ENCODE results near the gene MAP2K4. TPM values are rescaled to one million over a fixed set of nuclear protein-coding genes. Genes with fewer than 3 reads are reported as not detected.
"Not testable (repeated sequence)": the region's sequence is repeated elsewhere in the genome, so short reads cannot be mapped to it uniquely, and the experiment has no call there.

MAP2K4 gene
- total and polyA plus RNA-seq, 7 donors = 12.9 to 40.0 (median 31.4) TPM

DNA sequence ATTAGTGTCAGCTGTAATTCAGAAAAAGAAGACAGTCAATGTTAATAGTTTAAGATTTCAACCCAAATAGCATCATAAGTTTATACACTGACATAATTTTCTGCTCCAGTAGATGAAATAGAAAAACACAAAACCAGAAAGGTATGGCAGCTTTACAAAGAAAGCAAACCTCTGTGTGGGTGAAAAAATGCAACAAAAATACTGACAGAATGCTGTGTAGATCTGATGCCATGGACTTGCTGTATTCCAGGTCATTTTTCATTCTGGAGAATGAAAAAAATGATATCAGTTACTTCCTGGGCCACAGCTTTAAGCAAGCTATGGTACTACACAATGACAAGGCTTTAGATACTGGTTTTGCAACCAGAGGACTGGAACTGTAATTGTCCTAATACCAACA is 116.0 kb downstream of the MAP2K4 start:
- intact Hi-C loops (cut with DNase I) = no loop called here
- no peak overlapping the region for H3K4me3 ChIP-seq

DNA sequence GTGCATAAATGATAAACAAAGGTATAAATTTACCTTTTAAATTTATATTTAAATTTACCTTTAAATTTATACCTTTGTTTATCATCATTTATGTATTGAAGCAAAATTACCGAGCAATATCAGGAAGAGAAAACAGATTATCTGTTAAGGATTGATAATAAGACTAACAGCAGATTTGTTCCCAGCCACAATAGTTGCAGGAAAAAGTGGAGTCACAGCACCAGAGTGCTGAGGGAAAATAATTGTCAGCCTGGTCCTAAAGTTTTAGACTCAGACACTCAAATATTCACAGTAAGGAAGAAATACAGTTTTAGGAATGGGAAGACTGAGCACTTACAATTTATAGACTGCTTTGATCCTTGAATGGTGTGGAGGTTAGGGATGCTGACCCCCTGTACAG is 117.2 kb downstream of the MAP2K4 start:
- no peaks in the 10 kb centered on the region for H3K4me1 ChIP-seq
- WGBS, 3 donors = 99 to 100% (median 100%) methylated on average over 1 of the region's 1 CpG
- no peaks in the 10 kb centered on the region for H3K27me3 ChIP-seq (ENCODE audit: insufficient read depth in 3 of 3, low read length in 2 of 3)
- TF ChIP-seq, protein P1, sequence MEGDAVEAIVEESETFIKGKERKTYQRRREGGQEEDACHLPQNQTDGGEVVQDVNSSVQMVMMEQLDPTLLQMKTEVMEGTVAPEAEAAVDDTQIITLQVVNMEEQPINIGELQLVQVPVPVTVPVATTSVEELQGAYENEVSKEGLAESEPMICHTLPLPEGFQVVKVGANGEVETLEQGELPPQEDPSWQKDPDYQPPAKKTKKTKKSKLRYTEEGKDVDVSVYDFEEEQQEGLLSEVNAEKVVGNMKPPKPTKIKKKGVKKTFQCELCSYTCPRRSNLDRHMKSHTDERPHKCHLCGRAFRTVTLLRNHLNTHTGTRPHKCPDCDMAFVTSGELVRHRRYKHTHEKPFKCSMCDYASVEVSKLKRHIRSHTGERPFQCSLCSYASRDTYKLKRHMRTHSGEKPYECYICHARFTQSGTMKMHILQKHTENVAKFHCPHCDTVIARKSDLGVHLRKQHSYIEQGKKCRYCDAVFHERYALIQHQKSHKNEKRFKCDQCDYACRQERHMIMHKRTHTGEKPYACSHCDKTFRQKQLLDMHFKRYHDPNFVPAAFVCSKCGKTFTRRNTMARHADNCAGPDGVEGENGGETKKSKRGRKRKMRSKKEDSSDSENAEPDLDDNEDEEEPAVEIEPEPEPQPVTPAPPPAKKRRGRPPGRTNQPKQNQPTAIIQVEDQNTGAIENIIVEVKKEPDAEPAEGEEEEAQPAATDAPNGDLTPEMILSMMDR (IDR thresholded peaks at IDR 0.05) = no peak
- no peak overlapping the region for H3K27ac ChIP-seq
- no peak for ATAC-seq
- no peaks in the 10 kb centered on the region for H3K9me3 ChIP-seq
- no peak overlapping the region for H3K4me3 ChIP-seq
- intact Hi-C loops (cut with DNase I) = no loop called here
- H3K36me3 ChIP-seq (ENCODE audit: insufficient read depth in 1 of 2, low read depth in 1 of 2) = peaks cover 12 to 52% of the 10 kb centered on the region in 2 donors
- no peak for DNase-seq

More for the DNA sequence above, 116.0 kb downstream of the MAP2K4 start:
- H3K9me3 ChIP-seq = no peaks in the 10 kb centered on the region
- H3K27me3 ChIP-seq (ENCODE audit: insufficient read depth in 3 of 3, low read length in 2 of 3) = no peaks in the 10 kb centered on the region
- DNase-seq = no peak
- H3K4me1 ChIP-seq = no peaks in the 10 kb centered on the region
- peaks cover 12 to 46% of the 10 kb centered on the region in 2 donors for H3K36me3 ChIP-seq (ENCODE audit: insufficient read depth in 1 of 2, low read depth in 1 of 2)
- no peak for ATAC-seq
- TF ChIP-seq, protein P1 (IDR thresholded peaks at IDR 0.05) = no peak
- H3K27ac ChIP-seq = no peak overlapping the region

DNA sequence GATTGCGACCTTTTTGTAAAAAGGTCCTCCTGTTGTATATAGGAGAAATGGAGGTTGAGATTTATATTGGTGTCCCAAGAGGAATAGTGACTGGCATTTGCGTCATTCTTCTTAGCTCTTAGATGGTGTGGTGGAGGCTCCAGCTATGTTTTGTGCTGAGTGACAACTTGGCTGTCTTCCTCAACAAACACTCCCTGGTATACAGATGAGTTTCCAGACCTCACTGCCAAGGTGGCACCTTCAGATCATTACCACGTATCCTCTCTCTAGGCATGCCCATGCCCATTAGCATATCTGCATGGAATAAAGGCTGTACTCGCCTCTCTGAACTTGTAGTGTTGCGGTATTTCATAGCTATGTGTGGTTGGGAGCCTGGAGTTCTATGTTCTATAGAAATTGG is 120.0 kb downstream of the MAP2K4 start:
- intact Hi-C loops (cut with DNase I) = loop anchor here in 1 of 2 donors (10.0 kb wide), 1 partner anchor 64 kb away; no protein-coding TSS in a partner anchor
- no peak for DNase-seq
- WGBS, 3 donors = 83 to 91% (median 84%) methylated on average over 5 of the region's 5 CpGs
- no peaks in the 10 kb centered on the region for H3K27me3 ChIP-seq (ENCODE audit: insufficient read depth in 3 of 3, low read length in 2 of 3)
- H3K36me3 ChIP-seq (ENCODE audit: insufficient read depth in 1 of 2, low read depth in 1 of 2) = peaks cover 10 to 55% of the 10 kb centered on the region in 2 donors
- TF ChIP-seq, protein P1 (IDR thresholded peaks at IDR 0.05) = no peak
- no peaks in the 10 kb centered on the region for H3K9me3 ChIP-seq
- H3K4me1 ChIP-seq = no peaks in the 10 kb centered on the region
- ATAC-seq = no peak
- H3K27ac ChIP-seq = no peak overlapping the region
- H3K4me3 ChIP-seq = no peak overlapping the region

DNA sequence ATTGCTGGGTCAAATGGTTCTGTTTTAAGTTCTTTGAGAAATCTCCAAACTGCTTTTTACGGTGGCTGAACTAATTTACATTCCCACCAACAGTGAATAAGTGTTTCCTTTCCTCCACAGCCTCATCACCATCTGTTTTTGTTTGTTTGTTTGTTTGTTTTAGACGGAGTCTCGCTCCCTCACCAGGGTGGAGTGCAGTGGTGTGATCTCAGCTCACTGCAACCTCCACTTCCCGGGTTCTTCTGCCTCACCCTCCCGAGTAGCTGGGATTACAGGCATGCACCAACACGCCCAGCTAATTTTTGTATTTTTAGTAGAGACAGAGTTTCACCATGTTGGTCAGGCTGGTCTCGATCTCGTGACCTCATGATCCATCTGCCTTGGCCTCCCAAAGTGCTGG is 141.5 kb downstream of the MAP2K4 start:
- H3K36me3 ChIP-seq (ENCODE audit: insufficient read depth in 1 of 2, low read depth in 1 of 2); H3K27ac ChIP-seq; ATAC-seq; H3K4me1 ChIP-seq; intact Hi-C loops (cut with DNase I); DNase-seq; H3K27me3 ChIP-seq (ENCODE audit: insufficient read depth in 3 of 3, low read length in 2 of 3); H3K4me3 ChIP-seq; H3K9me3 ChIP-seq: not testable (repeated sequence)
- WGBS, 3 donors = 46 to 49% (median 49%) methylated on average over 8 of the region's 8 CpGs

DNA sequence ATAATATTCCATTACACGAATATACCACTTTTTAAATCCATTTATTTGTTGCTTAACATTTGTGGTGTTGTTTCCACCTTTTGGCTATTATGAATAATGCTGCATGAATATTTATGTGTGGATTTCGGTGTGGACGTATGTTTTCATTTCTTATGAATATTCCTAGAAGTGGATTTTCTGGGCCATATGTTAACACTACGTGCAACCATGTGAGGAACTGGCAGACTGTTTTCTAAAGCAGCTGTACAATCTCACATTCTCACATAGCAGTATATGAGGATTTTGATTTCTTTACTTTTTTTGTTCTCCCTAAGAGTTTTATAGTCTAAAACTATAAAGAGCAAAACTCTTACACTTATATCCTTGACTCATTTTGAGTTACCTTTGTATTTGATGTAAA is 143.4 kb downstream of the MAP2K4 start:
- H3K27ac ChIP-seq = no peak overlapping the region
- no peak for DNase-seq
- no peaks in the 10 kb centered on the region for H3K27me3 ChIP-seq (ENCODE audit: insufficient read depth in 3 of 3, low read length in 2 of 3)
- H3K4me3 ChIP-seq = no peak overlapping the region
- intact Hi-C loops (cut with DNase I) = no loop called here
- ATAC-seq = no peak
- TF ChIP-seq, protein P1 (IDR thresholded peaks at IDR 0.05) = no peak
- H3K36me3 ChIP-seq (ENCODE audit: insufficient read depth in 1 of 2, low read depth in 1 of 2) = no peaks in the 10 kb centered on the region
- no peaks in the 10 kb centered on the region for H3K4me1 ChIP-seq
- WGBS, 3 donors = 84 to 88% (median 88%) methylated on average over 4 of the region's 4 CpGs
- no peaks in the 10 kb centered on the region for H3K9me3 ChIP-seq
